Loucy (cell line): ENCODE results near the gene GPR22.

ENCODE experiments used
- H2AFZ ChIP-seq: fragments of 200-600 bp; sonication (generic); 2 replicates; pipeline ENCODE4 v1.6.0; 2016; ENCODE audit warnings: antibody characterized with exemption, mild to moderate bottlenecking, low read length, moderate library complexity
- H3F3A ChIP-seq: fragments of 200-600 bp; 2 replicates; pipeline ENCODE4 v1.6.0; 2016; ENCODE audit warnings: antibody characterized with exemption, low read depth, mild to moderate bottlenecking
- H3K27me3 ChIP-seq: fragments of 200-600 bp; sonication (generic); 2 replicates; pipeline ENCODE4 v1.6.1; 2014; ENCODE audit warnings: low read length, mild to moderate bottlenecking; ENCODE audit not compliant: insufficient read depth, poor library complexity, severe bottlenecking
- H3K36me3 ChIP-seq: fragments of 200-600 bp; sonication (generic); 2 replicates; pipeline ENCODE4 v1.6.1; 2016; ENCODE audit warnings: low read length; ENCODE audit not compliant: insufficient read depth
- H3K4me1 ChIP-seq: fragments of 200-600 bp; sonication (generic); 2 replicates; pipeline ENCODE4 v1.5.1; 2014; ENCODE audit warnings: low read length, mild to moderate bottlenecking; ENCODE audit not compliant: insufficient read depth, poor library complexity, severe bottlenecking
- H3K4me2 ChIP-seq: fragments of 200-600 bp; sonication (generic); 2 replicates; pipeline ENCODE4 v1.6.0; 2014; ENCODE audit warnings: antibody characterized with exemption, low read length, low read depth, mild to moderate bottlenecking; ENCODE audit not compliant: poor library complexity, severe bottlenecking
- H3K4me3 ChIP-seq: fragments of 200-600 bp; sonication (generic); 2 replicates; pipeline ENCODE4 v1.5.1; 2014; ENCODE audit warnings: low read length, mild to moderate bottlenecking, mixed read lengths; ENCODE audit not compliant: poor library complexity, severe bottlenecking
- H3K79me2 ChIP-seq: fragments of 200-600 bp; sonication (generic); 2 replicates; pipeline ENCODE4 v1.6.1; 2014; ENCODE audit warnings: low read length; ENCODE audit not compliant: insufficient read depth
- H3K9ac ChIP-seq: fragments of 200-600 bp; sonication (generic); 2 replicates; pipeline ENCODE4 v1.6.0; 2014; ENCODE audit warnings: mild to moderate bottlenecking, low read depth, low read length, moderate library complexity; ENCODE audit not compliant: poor library complexity, severe bottlenecking
- H3K9me2 ChIP-seq: fragments of 200-600 bp; sonication (generic); replicated peaks from 2 replicates; pipeline ENCODE4 v1.6.1; 2016; ENCODE audit warnings: low read depth, low read length, mixed read lengths
- H3K9me3 ChIP-seq: fragments of 200-600 bp; sonication (generic); 2 replicates; pipeline ENCODE4 v1.6.1; 2014; ENCODE audit warnings: mild to moderate bottlenecking, antibody characterized with exemption, low read length, low read depth; ENCODE audit not compliant: insufficient read depth
- H4K20me1 ChIP-seq: fragments of 200-600 bp; sonication (generic); 2 replicates; pipeline ENCODE4 v1.6.0; 2014; ENCODE audit warnings: antibody characterized with exemption, low read length, mild to moderate bottlenecking; ENCODE audit not compliant: insufficient read depth, poor library complexity, severe bottlenecking
- CTCF ChIP-seq: fragments of 200-600 bp; sonication (generic); conservative IDR thresholded peaks from 2 replicates; pipeline ENCODE4 v1.5.1; 2014; ENCODE audit warnings: mild to moderate bottlenecking, antibody characterized with exemption, low read length
- EZH2phosphoT487 ChIP-seq: fragments of 200-600 bp; IDR thresholded peaks from 2 replicates; pipeline ENCODE4 v1.6.1; 2018; ENCODE audit warnings: antibody characterized with exemption, mild to moderate bottlenecking, moderate library complexity, borderline replicate concordance

The GPR22 gene

GRCh38 chr7:107503687-107504086 lies 33.8 kb downstream of the GPR22 start:
- Histone ChIP-seq H3K9ac (no peak overlapping the region), H3K4me3 (no peak overlapping the region), H4K20me1 (no peaks in the 10 kb centered on the region), H3K9me2 (no peaks in the 10 kb centered on the region), H3K4me1 (peaks cover 6% of the 10 kb centered on the region), H2AFZ (no peak overlapping the region), H3K4me2 (no peak overlapping the region), H3K36me3 (peaks cover 3% of the 10 kb centered on the region; the same call in 1 of the 2 replicates), H3K9me3 (no peaks in the 10 kb centered on the region), H3F3A (no peaks in the 10 kb centered on the region), H3K79me2 (peaks cover 9% of the 10 kb centered on the region; the same call in 1 of the 2 replicates), H3K27me3 (no peaks in the 10 kb centered on the region)
- TF ChIP-seq EZH2phosphoT487, result no peak
- no peak for TF ChIP-seq CTCF

- Histone ChIP-seq H3K4me2 (no peak overlapping the region), H3K4me3 (no peak overlapping the region), H3K4me1 (peaks cover 6% of the 10 kb centered on the region), H3K36me3 (peaks cover 3% of the 10 kb centered on the region; the same call in 1 of the 2 replicates), H3K9ac (no peak overlapping the region), H3K9me2 (no peaks in the 10 kb centered on the region), H3K9me3 (no peaks in the 10 kb centered on the region), H3K27me3 (no peaks in the 10 kb centered on the region), H2AFZ (no peak overlapping the region), H3K79me2 (peaks cover 9% of the 10 kb centered on the region; the same call in 1 of the 2 replicates), H3F3A (no peaks in the 10 kb centered on the region), H4K20me1 (no peaks in the 10 kb centered on the region)
- TF ChIP-seq CTCF, result no peak
- no peak for TF ChIP-seq EZH2phosphoT487
Measured at GRCh38 chr7:107505362-107505761, 35.5 kb downstream of the GPR22 start.

GRCh38 chr7:107505997-107506673 lies 36.3 kb downstream of the GPR22 start:
- Histone ChIP-seq H3K9me3 (no peaks in the 10 kb centered on the region), H3K36me3 (peaks cover 3% of the 10 kb centered on the region; the same call in 1 of the 2 replicates), H3K27me3 (no peaks in the 10 kb centered on the region), H3K4me2 (no peak overlapping the region), H3K4me3 (no peak overlapping the region), H3K4me1 (peaks cover 6% of the 10 kb centered on the region), H3K9ac (no peak overlapping the region), H3K79me2 (peaks cover 9% of the 10 kb centered on the region; the same call in 1 of the 2 replicates), H2AFZ (no peak overlapping the region), H4K20me1 (no peaks in the 10 kb centered on the region), H3K9me2 (no peaks in the 10 kb centered on the region), H3F3A (no peaks in the 10 kb centered on the region)
- TF ChIP-seq CTCF, result no peak
- TF ChIP-seq EZH2phosphoT487, result no peak
